Transverse colon (tissue), 3 donors: ENCODE results near the gene TIAL1.

ENCODE experiments used
- EP300 ChIP-seq: sonication (generic); formaldehyde crosslinking; IDR thresholded peaks from one replicate; pipeline ENCODE4 v1.6.1; 2017; ENCODE audit warnings: antibody characterized with exemption, low read depth
- TF ChIP-seq, protein P1 (sequence below), 5 experiments: fragments of 200-600 bp in 3 of 5; fragments of 450-650 bp in 2 of 5; sonication (generic) in 3 of 5; IDR thresholded peaks; 1 replicate in 2 of 5; 2 replicates in 3 of 5; pipeline ENCODE4 v1.5.1; 2016 to 2017; ENCODE audit warnings: antibody characterized with exemption in 5 of 5, inconsistent platforms in 3 of 5, mild to moderate bottlenecking in 2 of 5, moderate library complexity in 1 of 5

DNA sequence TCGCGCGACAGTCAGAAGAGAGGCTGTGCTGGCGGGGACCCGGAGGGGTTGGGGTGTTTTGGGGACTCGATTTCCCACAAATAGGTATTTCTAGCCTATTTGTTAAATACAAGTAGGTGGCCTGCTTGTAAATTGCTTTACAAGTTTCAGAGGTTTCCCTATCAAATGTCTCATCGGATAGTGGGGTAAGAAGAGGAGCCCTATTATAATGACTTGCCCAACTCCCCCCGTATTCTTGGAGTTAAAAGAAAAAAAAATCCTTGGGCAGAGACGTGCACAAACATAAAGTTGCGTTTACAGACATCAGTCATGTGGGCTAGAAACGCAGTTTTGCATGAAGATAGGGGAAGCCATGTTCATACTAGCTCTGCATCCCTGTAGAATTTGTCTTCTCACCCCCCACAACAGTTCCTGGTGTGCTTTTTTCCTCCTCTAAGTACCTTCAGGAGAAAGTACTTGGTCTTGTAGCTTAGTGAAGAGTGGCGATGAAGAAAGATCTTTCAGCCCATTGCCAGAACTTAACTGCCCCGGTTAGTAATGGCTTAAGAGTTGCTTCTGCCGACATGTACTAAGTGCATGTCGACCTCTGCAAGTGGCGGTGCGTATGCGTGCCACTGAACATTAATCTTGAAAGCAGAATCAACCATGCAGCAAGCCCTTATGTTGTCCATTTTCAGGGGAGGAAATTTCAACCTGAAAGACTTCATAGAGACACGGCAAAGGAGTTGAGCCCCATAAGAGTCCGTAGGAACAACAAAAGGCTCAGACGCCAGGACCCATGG, 832 bp upstream of the TIAL1 start:
- no peak for TF ChIP-seq EP300
- TF ChIP-seq, protein P1, sequence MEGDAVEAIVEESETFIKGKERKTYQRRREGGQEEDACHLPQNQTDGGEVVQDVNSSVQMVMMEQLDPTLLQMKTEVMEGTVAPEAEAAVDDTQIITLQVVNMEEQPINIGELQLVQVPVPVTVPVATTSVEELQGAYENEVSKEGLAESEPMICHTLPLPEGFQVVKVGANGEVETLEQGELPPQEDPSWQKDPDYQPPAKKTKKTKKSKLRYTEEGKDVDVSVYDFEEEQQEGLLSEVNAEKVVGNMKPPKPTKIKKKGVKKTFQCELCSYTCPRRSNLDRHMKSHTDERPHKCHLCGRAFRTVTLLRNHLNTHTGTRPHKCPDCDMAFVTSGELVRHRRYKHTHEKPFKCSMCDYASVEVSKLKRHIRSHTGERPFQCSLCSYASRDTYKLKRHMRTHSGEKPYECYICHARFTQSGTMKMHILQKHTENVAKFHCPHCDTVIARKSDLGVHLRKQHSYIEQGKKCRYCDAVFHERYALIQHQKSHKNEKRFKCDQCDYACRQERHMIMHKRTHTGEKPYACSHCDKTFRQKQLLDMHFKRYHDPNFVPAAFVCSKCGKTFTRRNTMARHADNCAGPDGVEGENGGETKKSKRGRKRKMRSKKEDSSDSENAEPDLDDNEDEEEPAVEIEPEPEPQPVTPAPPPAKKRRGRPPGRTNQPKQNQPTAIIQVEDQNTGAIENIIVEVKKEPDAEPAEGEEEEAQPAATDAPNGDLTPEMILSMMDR (IDR thresholded peaks at IDR 0.05), result no peak
